Measurements from ENCODE around the gene SIRT3.

The SIRT3 gene

GRCh38 chr11:253886-254270 is 17.7 kb upstream of the SIRT3 start:
- Histone ChIP-seq H3K9me3 (no peaks in the 10 kb centered on the region), H3K4me1 (no peaks in the 10 kb centered on the region), H3K4me3 (ENCODE audit: low read depth, low read length) (no peak overlapping the region), H3K27me3 (no peaks in the 10 kb centered on the region), H3K36me3 (peaks cover 6% of the 10 kb centered on the region; the same call in 1 of the 2 replicates)
- DNase-seq, result no peak
- no peak for TF ChIP-seq CTCF (IDR thresholded peaks at IDR 0.05; ENCODE audit: low read depth, low read length)

GRCh38 chr11:253160-253885 is 17.2 kb upstream of the SIRT3 start:
- no peak overlapping the region for H3K4me3 ChIP-seq (ENCODE audit: low read depth, low read length)
- H3K4me1 ChIP-seq, result no peaks in the 10 kb centered on the region
- H3K9me3 ChIP-seq, result no peaks in the 10 kb centered on the region
- no peak for TF ChIP-seq CTCF (IDR thresholded peaks at IDR 0.05; ENCODE audit: low read depth, low read length)
- H3K27me3 ChIP-seq, result no peaks in the 10 kb centered on the region
- DNase-seq, result no peak
- H3K36me3 ChIP-seq, result peaks cover 8% of the 10 kb centered on the region; the same call in 1 of the 2 replicates

- no peak for DNase-seq
- no peaks in the 10 kb centered on the region for H3K9me3 ChIP-seq
- H3K4me3 ChIP-seq (ENCODE audit: low read depth, low read length), result no peak overlapping the region
- TF ChIP-seq CTCF (IDR thresholded peaks at IDR 0.05; ENCODE audit: low read depth, low read length), result no peak
- peaks cover 9% of the 10 kb centered on the region for H3K36me3 ChIP-seq
- no peaks in the 10 kb centered on the region for H3K27me3 ChIP-seq
- no peaks in the 10 kb centered on the region for H3K4me1 ChIP-seq
These were observed 16.5 kb upstream of the SIRT3 start for GRCh38 chr11:252666-253065.

- Histone ChIP-seq H3K36me3 (peaks cover 15% of the 10 kb centered on the region), H3K9me3 (no peaks in the 10 kb centered on the region), H3K4me3 (ENCODE audit: low read depth, low read length) (no peak overlapping the region), H3K27me3 (no peaks in the 10 kb centered on the region), H3K4me1 (no peaks in the 10 kb centered on the region)
- no peak for TF ChIP-seq CTCF (IDR thresholded peaks at IDR 0.05; ENCODE audit: low read depth, low read length)
- no peak for DNase-seq
These were observed 15.4 kb upstream of the SIRT3 start for GRCh38 chr11:251550-251949.

GRCh38 chr11:250740-251299 is 14.7 kb upstream of the SIRT3 start:
- H3K9me3 ChIP-seq, result no peaks in the 10 kb centered on the region
- H3K4me1 ChIP-seq, result no peaks in the 10 kb centered on the region
- peak; percentile 55 for TF ChIP-seq CTCF (IDR thresholded peaks at IDR 0.05; ENCODE audit: low read depth, low read length)
- H3K4me3 ChIP-seq (ENCODE audit: low read depth, low read length), result no peak overlapping the region
- no peaks in the 10 kb centered on the region for H3K27me3 ChIP-seq
- DNase-seq, result peak; percentile 33
- H3K36me3 ChIP-seq, result peaks cover 15% of the 10 kb centered on the region

- Histone ChIP-seq H3K27me3 (no peaks in the 10 kb centered on the region), H3K4me3 (ENCODE audit: low read depth, low read length) (no peak overlapping the region), H3K4me1 (no peaks in the 10 kb centered on the region), H3K9me3 (no peaks in the 10 kb centered on the region), H3K36me3 (peaks cover 17% of the 10 kb centered on the region)
- DNase-seq, result no peak
- no peak for TF ChIP-seq CTCF (IDR thresholded peaks at IDR 0.05; ENCODE audit: low read depth, low read length)
These were observed 14.1 kb upstream of the SIRT3 start for GRCh38 chr11:250274-250673.

All from BE2C (cell line).